Panc1 (cell line): ENCODE results near the gene CCDC74B. TPM values are rescaled to one million over a fixed set of nuclear protein-coding genes. Genes with fewer than 3 reads are reported as not detected.
"Not testable (repeated sequence)": the region's sequence is repeated elsewhere in the genome, so short reads cannot be mapped to it uniquely, and the experiment has no call there.

Experiments
- ATAC-seq: fragments of 200-7000 bp; cut with Tn5 transposase; 2 replicates; pipeline ENCODE4 v1.9.1; 2020; ENCODE audit warnings: mild to moderate bottlenecking, moderate library complexity
- BruUV-seq: library from RNA; stranded (reverse); fragments of 400-500 nt; replicated peaks from 2 replicates; lab custom pipeline; 2021; lab: Mats Ljungman, UMichigan
- CTCF ChIA-PET: fragments of 300-600 bp; sonication (Branson Sonifier 250); formaldehyde crosslinking; loops from one replicate; lab custom pipeline; 2022; ENCODE audit warnings: antibody characterized with exemption; lab: Charles Lee
- POLR2A ChIA-PET: fragments of 300-600 bp; sonication (Branson Sonifier 250); formaldehyde crosslinking; loops from one replicate; lab custom pipeline; 2022; ENCODE audit warnings: antibody characterized with exemption; lab: Charles Lee
- DNase-seq: peaks from one replicate; pipeline ENCODE4 v3.0.0-alpha.2; 2010; ENCODE audit warnings: low read depth, low spot score
- H3K27ac ChIP-seq: 2 replicates; pipeline ENCODE4 v1.5.1; 2011; ENCODE audit warnings: mild to moderate bottlenecking, low read length, inconsistent platforms
- H3K27me3 ChIP-seq: fragments of 200-500 bp; sonication (Bioruptor generic); 2 replicates; pipeline ENCODE4 v1.6.0; 2014; ENCODE audit warnings: low read length, inconsistent platforms; ENCODE audit not compliant: control insufficient read depth, insufficient read depth
- H3K36me3 ChIP-seq: fragments of 200-500 bp; sonication (Bioruptor generic); 2 replicates; pipeline ENCODE4 v1.5.1; 2014; ENCODE audit warnings: inconsistent platforms, mild to moderate bottlenecking, low read length, moderate library complexity; ENCODE audit not compliant: control insufficient read depth, insufficient read depth
- H3K4me1 ChIP-seq: 2 replicates; pipeline ENCODE4 v1.5.1; 2011; ENCODE audit warnings: inconsistent platforms, mild to moderate bottlenecking, low read length, moderate library complexity; ENCODE audit not compliant: control insufficient read depth, insufficient read depth
- H3K4me3 ChIP-seq, 2 experiments: 2 replicates each; pipeline ENCODE4 v1.5.1; 2011 to 2012; ENCODE audit warnings: low read depth in 2 of 2, low read length in 2 of 2, mild to moderate bottlenecking in 2 of 2, inconsistent platforms in 1 of 2, moderate library complexity in 1 of 2
- H3K9me3 ChIP-seq: fragments of 200-500 bp; sonication (Bioruptor generic); 2 replicates; pipeline ENCODE4 v1.5.1; 2014; ENCODE audit warnings: low read depth, mild to moderate bottlenecking, inconsistent platforms, low read length, moderate library complexity; ENCODE audit not compliant: control insufficient read depth, insufficient read depth
- POLR2AphosphoS5 ChIP-seq: IDR thresholded peaks from 2 replicates; pipeline ENCODE4 v1.6.1; 2012; ENCODE audit warnings: mild to moderate bottlenecking, low read depth, low read length, moderate library complexity
- SIN3A ChIP-seq: IDR thresholded peaks from 2 replicates; pipeline ENCODE4 v1.6.1; 2012; ENCODE audit warnings: low read depth, mild to moderate bottlenecking, low read length, moderate library complexity, borderline replicate concordance; ENCODE audit not compliant: insufficient read depth
- TCF7L2 ChIP-seq: IDR thresholded peaks from 2 replicates; pipeline ENCODE4 v1.6.1; 2011; ENCODE audit warnings: mild to moderate bottlenecking, low read depth, low read length, inconsistent platforms
- in situ Hi-C: cut with HindIII; loops from 2 replicates; pipeline ENCODE4 v1.10.0; 2016; ENCODE audit warnings: low sequenced_read_pairs, low pct_unique_long_range_greater_than_20kb
- intact Hi-C: fragments of 100-400 bp; cut with micrococcal nuclease; formaldehyde crosslinking; loops from one replicate; pipeline ENCODE4 v1.10.0; 2022; ENCODE audit not compliant: unreplicated experiment
- total RNA-seq: library from RNA; stranded (reverse); gene quantifications from one replicate; pipeline ENCODE4 v1.2.1, GENCODE V29; 2021; ENCODE audit not compliant: unreplicated experiment
- TF ChIP-seq, protein P1 (sequence below): fragments of 450-650 bp; IDR thresholded peaks from 2 replicates; pipeline ENCODE4 v1.5.1; 2017; ENCODE audit warnings: mild to moderate bottlenecking
- TF ChIP-seq, protein P2 (sequence below), 2 experiments: IDR thresholded peaks; 2 replicates each; pipeline ENCODE4 v1.6.1; 2011 to 2012; ENCODE audit warnings: low read depth in 2 of 2, control low read depth in 1 of 2, low read length in 1 of 2, mild to moderate bottlenecking in 1 of 2, moderate library complexity in 1 of 2; ENCODE audit not compliant: insufficient read depth in 1 of 2

Gene CCDC74B
- total RNA-seq, 1 experiment from 2014 or later, result 9.8 TPM

DNA sequence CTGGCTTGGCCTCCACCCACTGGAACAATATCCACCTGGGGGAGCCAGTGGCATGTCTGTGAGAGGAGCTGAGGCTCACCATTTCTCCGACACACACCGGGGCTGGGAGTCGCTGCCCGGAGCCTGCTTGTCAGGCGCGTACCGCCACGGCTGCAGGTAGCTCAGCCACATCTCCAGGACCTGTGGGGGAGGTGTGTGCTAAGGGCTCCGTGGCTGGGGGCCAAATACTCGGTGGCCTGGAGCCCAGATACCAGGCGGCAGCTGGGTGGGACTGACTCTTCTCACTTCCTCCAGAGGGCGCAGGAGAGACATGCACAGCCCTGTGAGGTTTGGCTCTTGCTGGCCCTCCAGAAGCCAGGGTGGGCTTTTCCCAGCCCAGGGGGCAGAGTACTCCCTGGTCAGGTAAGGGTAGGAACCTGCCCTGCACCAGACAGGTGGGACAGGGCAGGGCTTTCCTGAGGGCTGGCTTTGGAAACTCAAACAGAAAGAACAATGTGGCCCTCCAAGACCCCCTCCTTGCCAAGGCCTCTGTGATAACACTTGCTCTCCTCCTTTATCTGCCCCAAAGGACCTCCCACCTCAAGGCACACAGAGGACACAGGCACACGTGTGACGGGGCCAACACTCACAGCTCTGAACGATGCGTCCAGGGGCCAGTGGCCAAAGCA, 11.2 kb upstream of the CCDC74B start:
- intact Hi-C loops, result loop anchor here (10.0 kb wide), 1 partner anchor 179 kb away; no protein-coding TSS in a partner anchor
- H3K4me3 ChIP-seq, POLR2A ChIA-PET, H3K4me1 ChIP-seq, in situ Hi-C loops, BruUV-seq, H3K27ac ChIP-seq, H3K36me3 ChIP-seq, DNase-seq, H3K27me3 ChIP-seq, CTCF ChIA-PET, H3K9me3 ChIP-seq: not testable (repeated sequence)
- ATAC-seq, result peak; percentile 69
- TF ChIP-seq, protein P1, sequence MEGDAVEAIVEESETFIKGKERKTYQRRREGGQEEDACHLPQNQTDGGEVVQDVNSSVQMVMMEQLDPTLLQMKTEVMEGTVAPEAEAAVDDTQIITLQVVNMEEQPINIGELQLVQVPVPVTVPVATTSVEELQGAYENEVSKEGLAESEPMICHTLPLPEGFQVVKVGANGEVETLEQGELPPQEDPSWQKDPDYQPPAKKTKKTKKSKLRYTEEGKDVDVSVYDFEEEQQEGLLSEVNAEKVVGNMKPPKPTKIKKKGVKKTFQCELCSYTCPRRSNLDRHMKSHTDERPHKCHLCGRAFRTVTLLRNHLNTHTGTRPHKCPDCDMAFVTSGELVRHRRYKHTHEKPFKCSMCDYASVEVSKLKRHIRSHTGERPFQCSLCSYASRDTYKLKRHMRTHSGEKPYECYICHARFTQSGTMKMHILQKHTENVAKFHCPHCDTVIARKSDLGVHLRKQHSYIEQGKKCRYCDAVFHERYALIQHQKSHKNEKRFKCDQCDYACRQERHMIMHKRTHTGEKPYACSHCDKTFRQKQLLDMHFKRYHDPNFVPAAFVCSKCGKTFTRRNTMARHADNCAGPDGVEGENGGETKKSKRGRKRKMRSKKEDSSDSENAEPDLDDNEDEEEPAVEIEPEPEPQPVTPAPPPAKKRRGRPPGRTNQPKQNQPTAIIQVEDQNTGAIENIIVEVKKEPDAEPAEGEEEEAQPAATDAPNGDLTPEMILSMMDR, result peak; percentile 87
- TF ChIP-seq POLR2AphosphoS5, result peak; percentile 24; the same call in 1 of the 2 replicates

- TF ChIP-seq SIN3A (no peak), POLR2AphosphoS5 (no peak), TCF7L2 (no peak)
- TF ChIP-seq, protein P1, result no peak
- TF ChIP-seq, protein P2, sequence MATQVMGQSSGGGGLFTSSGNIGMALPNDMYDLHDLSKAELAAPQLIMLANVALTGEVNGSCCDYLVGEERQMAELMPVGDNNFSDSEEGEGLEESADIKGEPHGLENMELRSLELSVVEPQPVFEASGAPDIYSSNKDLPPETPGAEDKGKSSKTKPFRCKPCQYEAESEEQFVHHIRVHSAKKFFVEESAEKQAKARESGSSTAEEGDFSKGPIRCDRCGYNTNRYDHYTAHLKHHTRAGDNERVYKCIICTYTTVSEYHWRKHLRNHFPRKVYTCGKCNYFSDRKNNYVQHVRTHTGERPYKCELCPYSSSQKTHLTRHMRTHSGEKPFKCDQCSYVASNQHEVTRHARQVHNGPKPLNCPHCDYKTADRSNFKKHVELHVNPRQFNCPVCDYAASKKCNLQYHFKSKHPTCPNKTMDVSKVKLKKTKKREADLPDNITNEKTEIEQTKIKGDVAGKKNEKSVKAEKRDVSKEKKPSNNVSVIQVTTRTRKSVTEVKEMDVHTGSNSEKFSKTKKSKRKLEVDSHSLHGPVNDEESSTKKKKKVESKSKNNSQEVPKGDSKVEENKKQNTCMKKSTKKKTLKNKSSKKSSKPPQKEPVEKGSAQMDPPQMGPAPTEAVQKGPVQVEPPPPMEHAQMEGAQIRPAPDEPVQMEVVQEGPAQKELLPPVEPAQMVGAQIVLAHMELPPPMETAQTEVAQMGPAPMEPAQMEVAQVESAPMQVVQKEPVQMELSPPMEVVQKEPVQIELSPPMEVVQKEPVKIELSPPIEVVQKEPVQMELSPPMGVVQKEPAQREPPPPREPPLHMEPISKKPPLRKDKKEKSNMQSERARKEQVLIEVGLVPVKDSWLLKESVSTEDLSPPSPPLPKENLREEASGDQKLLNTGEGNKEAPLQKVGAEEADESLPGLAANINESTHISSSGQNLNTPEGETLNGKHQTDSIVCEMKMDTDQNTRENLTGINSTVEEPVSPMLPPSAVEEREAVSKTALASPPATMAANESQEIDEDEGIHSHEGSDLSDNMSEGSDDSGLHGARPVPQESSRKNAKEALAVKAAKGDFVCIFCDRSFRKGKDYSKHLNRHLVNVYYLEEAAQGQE (IDR thresholded peaks at IDR 0.05; ENCODE audit: insufficient read depth in 1 of 2, low read depth in 2 of 2, low read length in 1 of 2), result no peak
- ChIA-PET POLR2A (no interaction called here), CTCF (no interaction called here)
- Histone ChIP-seq H3K27me3 (no peaks in the 10 kb centered on the region), H3K9me3 (no peaks in the 10 kb centered on the region), H3K4me3 (no peak overlapping the region), H3K36me3 (no peaks in the 10 kb centered on the region), H3K4me1 (no peaks in the 10 kb centered on the region), H3K27ac (no peak overlapping the region)
- intact Hi-C loops (loop anchor here (10.0 kb wide), 1 partner anchor 180 kb away; no protein-coding TSS in a partner anchor), in situ Hi-C loops (no loop called here)
- ATAC-seq (no peak), DNase-seq (no peak)
- BruUV-seq, result no TSS peak
Observed at GRCh38 chr2:130154773-130155765, 10.2 kb upstream of the CCDC74B start.

DNA sequence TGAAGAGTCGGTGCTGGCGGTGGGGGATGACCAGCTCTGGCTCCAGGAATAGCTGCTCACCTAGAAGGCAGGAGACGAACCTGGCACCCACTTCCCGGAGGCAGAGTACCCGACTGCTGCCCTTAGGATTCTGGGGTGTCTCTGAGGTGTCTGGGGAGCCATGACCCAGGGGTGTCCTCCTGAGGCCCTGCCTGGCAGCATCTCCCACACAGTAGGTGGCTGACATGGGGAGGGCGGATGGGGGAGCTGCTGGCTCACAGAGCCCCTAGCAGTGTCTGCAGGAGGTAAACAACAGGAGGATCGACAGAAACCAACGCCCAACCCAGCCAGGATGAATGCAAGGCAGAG, 9.5 kb upstream of the CCDC74B start:
- H3K27ac ChIP-seq, H3K4me3 ChIP-seq, DNase-seq, H3K9me3 ChIP-seq, BruUV-seq, H3K4me1 ChIP-seq, CTCF ChIA-PET, in situ Hi-C loops, POLR2A ChIA-PET, H3K27me3 ChIP-seq, ATAC-seq, H3K36me3 ChIP-seq: not testable (repeated sequence)
- intact Hi-C loops, result loop anchor here (10.0 kb wide), 1 partner anchor 180 kb away; no protein-coding TSS in a partner anchor

- POLR2A ChIA-PET, H3K27me3 ChIP-seq, DNase-seq, H3K27ac ChIP-seq, H3K36me3 ChIP-seq, H3K4me3 ChIP-seq, H3K9me3 ChIP-seq, ATAC-seq, BruUV-seq, in situ Hi-C loops, H3K4me1 ChIP-seq: not testable (repeated sequence)
- intact Hi-C loops, result loop anchor here (10.0 kb wide), 1 partner anchor 181 kb away; no protein-coding TSS in a partner anchor
- CTCF ChIA-PET, result interaction anchor here (0.6 kb wide), 1 partner anchor 151 kb away, joined by 3 read pairs; no protein-coding TSS in a partner anchor
Observed at GRCh38 chr2:130153721-130154422, 9.0 kb upstream of the CCDC74B start.
